Measurements from ENCODE around the gene INO80E.

DNA sequence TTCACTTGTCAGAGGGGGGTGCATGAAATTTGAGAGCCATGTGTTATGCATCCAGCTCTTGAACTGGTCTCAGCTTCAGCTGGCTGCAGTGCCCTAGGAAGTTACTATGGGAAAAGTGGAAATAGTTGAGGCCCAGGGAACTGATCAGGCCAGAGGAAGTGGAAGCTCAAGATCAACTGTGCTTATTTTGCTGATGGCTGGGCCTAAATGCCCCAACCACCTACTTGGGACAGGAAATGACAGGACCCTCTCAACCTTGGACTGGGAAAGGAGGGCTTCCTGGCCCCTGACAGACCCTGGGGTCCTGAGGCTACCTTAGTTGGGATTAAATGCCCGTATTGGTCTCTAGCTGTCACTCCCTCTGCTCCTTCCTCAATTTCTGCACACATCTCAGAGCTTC is 23.5 kb upstream of the INO80E start:
- no peak for TF ChIP-seq FOXJ3 (CRISPR knock-in tag; IDR thresholded peaks at IDR 0.05)
- TF ChIP-seq, protein P1, sequence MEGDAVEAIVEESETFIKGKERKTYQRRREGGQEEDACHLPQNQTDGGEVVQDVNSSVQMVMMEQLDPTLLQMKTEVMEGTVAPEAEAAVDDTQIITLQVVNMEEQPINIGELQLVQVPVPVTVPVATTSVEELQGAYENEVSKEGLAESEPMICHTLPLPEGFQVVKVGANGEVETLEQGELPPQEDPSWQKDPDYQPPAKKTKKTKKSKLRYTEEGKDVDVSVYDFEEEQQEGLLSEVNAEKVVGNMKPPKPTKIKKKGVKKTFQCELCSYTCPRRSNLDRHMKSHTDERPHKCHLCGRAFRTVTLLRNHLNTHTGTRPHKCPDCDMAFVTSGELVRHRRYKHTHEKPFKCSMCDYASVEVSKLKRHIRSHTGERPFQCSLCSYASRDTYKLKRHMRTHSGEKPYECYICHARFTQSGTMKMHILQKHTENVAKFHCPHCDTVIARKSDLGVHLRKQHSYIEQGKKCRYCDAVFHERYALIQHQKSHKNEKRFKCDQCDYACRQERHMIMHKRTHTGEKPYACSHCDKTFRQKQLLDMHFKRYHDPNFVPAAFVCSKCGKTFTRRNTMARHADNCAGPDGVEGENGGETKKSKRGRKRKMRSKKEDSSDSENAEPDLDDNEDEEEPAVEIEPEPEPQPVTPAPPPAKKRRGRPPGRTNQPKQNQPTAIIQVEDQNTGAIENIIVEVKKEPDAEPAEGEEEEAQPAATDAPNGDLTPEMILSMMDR (IDR thresholded peaks at IDR 0.05) = no peak
- TF ChIP-seq POLR2AphosphoS5 (IDR thresholded peaks at IDR 0.05; ENCODE audit: low read depth, low read length) = no peak
- no peak for TF ChIP-seq TEAD4 (IDR thresholded peaks at IDR 0.05; ENCODE audit: borderline replicate concordance, insufficient read depth)
- no peak for TF ChIP-seq MAX (IDR thresholded peaks at IDR 0.05; ENCODE audit: low read depth)
- TF ChIP-seq YY1 (IDR thresholded peaks at IDR 0.05; ENCODE audit: low read depth) = no peak
- TF ChIP-seq, protein P2, sequence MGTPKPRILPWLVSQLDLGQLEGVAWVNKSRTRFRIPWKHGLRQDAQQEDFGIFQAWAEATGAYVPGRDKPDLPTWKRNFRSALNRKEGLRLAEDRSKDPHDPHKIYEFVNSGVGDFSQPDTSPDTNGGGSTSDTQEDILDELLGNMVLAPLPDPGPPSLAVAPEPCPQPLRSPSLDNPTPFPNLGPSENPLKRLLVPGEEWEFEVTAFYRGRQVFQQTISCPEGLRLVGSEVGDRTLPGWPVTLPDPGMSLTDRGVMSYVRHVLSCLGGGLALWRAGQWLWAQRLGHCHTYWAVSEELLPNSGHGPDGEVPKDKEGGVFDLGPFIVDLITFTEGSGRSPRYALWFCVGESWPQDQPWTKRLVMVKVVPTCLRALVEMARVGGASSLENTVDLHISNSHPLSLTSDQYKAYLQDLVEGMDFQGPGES (IDR thresholded peaks at IDR 0.05; ENCODE audit: low read depth, low read length) = no peak
- TF ChIP-seq RCOR1 (IDR thresholded peaks at IDR 0.05; ENCODE audit: low read length) = no peak
- TF ChIP-seq TAF1 (IDR thresholded peaks at IDR 0.05; ENCODE audit: borderline replicate concordance, low read depth, low read length) = no peak
- TF ChIP-seq USF1 (IDR thresholded peaks at IDR 0.05; ENCODE audit: borderline replicate concordance, low read depth) = no peak

Data from SK-N-SH (cell line).